ENCODE measurements around the gene IFITM5. TPM values are rescaled to one million over a fixed set of nuclear protein-coding genes. Genes with fewer than 3 reads are reported as not detected.
"Not testable (repeated sequence)": the region's sequence is repeated elsewhere in the genome, so short reads cannot be mapped to it uniquely, and the experiment has no call there.

IFITM5 gene
- total and polyA plus RNA-seq, 8 donors = 0.18 to 0.91 (median 0.57) TPM; not detected in 4

GRCh38 chr11:331358-332060 is 32.2 kb upstream of the IFITM5 start:
- ATAC-seq (no peak), DNase-seq (peak in 1 of 4 donors; percentile 51)
- TF ChIP-seq CTCF (IDR thresholded peaks at IDR 0.05) = no peak

GRCh38 chr11:330694-331357 is 31.5 kb upstream of the IFITM5 start:
- Histone ChIP-seq H3K27ac (no peak overlapping the region), H3K4me3 (no peak overlapping the region), H3K9me3 (no peaks in the 10 kb centered on the region), H3K4me1 (peaks cover 14 to 32% of the 10 kb centered on the region in 2 donors), H3K27me3 (no peaks in the 10 kb centered on the region), H3K36me3 (no peaks in the 10 kb centered on the region)
- intact Hi-C loops (cut with DNase I) = no loop called here
- no peak for TF ChIP-seq CTCF (IDR thresholded peaks at IDR 0.05)
- ATAC-seq (no peak), DNase-seq (peak in 1 of 4 donors; percentile 69)

More at GRCh38 chr11:331358-332060, 32.2 kb upstream of the IFITM5 start:
- no peak overlapping the region for H3K4me3 ChIP-seq
- H3K9me3 ChIP-seq = no peaks in the 10 kb centered on the region
- no peaks in the 10 kb centered on the region for H3K27me3 ChIP-seq
- H3K27ac ChIP-seq = no peak overlapping the region
- H3K36me3 ChIP-seq = no peaks in the 10 kb centered on the region
- intact Hi-C loops (cut with DNase I) = no loop called here
- H3K4me1 ChIP-seq = peaks cover 17 to 32% of the 10 kb centered on the region in 2 donors

- intact Hi-C loops (cut with DNase I) = no loop called here
- ATAC-seq = no peak
These were observed 31.0 kb upstream of the IFITM5 start for GRCh38 chr11:330307-330693.

GRCh38 chr11:329886-330253 is 30.5 kb upstream of the IFITM5 start:
- Histone ChIP-seq H3K4me3 (no peak overlapping the region), H3K36me3 (no peaks in the 10 kb centered on the region), H3K27ac (no peak overlapping the region), H3K27me3 (no peaks in the 10 kb centered on the region), H3K4me1 (peaks cover 15 to 36% of the 10 kb centered on the region in 2 donors), H3K9me3 (no peaks in the 10 kb centered on the region)
- intact Hi-C loops (cut with DNase I) = no loop called here
- DNase-seq (no peak), ATAC-seq (no peak)
- no peak for TF ChIP-seq CTCF (IDR thresholded peaks at IDR 0.05)

More at GRCh38 chr11:330307-330693, 31.0 kb upstream of the IFITM5 start:
- H3K27me3 ChIP-seq = no peaks in the 10 kb centered on the region
- no peak overlapping the region for H3K27ac ChIP-seq
- no peak overlapping the region for H3K4me3 ChIP-seq
- no peaks in the 10 kb centered on the region for H3K9me3 ChIP-seq
- DNase-seq = peak in 1 of 4 donors; percentile 64
- TF ChIP-seq CTCF (IDR thresholded peaks at IDR 0.05) = no peak
- H3K4me1 ChIP-seq = peaks cover 14 to 34% of the 10 kb centered on the region in 2 donors
- H3K36me3 ChIP-seq = no peaks in the 10 kb centered on the region

- H3K27ac ChIP-seq; ATAC-seq; H3K9me3 ChIP-seq; H3K4me3 ChIP-seq; H3K27me3 ChIP-seq; intact Hi-C loops (cut with DNase I); H3K36me3 ChIP-seq: not testable (repeated sequence)
- DNase-seq = peak in 1 of 4 donors; percentile 10
- peaks cover 24 to 45% of the 10 kb centered on the region in 2 donors for H3K4me1 ChIP-seq
These were observed 29.3 kb upstream of the IFITM5 start for GRCh38 chr11:328516-329100.

All from left lung (tissue), 10 donors.